Activated CD4-positive, alpha-beta memory T cell treated with anti-CD3 and anti-CD28 coated beads, Interleukin-2, amount 10 ng/mL, durations not matched to agents 7 days and 5 days (primary cell): Measurements from ENCODE around the gene SPATA31A3. TPM values are rescaled to one million over a fixed set of nuclear protein-coding genes. Genes with fewer than 3 reads are reported as not detected.
"Not testable (repeated sequence)": the region's sequence is repeated elsewhere in the genome, so short reads cannot be mapped to it uniquely, and the experiment has no call there.

Experiments used
- CTCF ChIA-PET: fragments of 350-600 bp; sonication (Branson Sonifier 250); formaldehyde crosslinking; loops from one replicate; lab custom pipeline; 2021; ENCODE audit warnings: antibody characterized with exemption, inconsistent platforms; lab: Charles Lee
- POLR2A ChIA-PET: fragments of 350-600 bp; sonication (Branson Sonifier 250); formaldehyde crosslinking; loops from one replicate; lab custom pipeline; 2021; ENCODE audit warnings: antibody characterized with exemption; lab: Charles Lee
- DNase-seq: peaks from one replicate; pipeline ENCODE4 v3.0.0-alpha.2; 2020
- H3K27ac Mint-ChIP-seq: one replicate; pipeline ENCODE4 v1.8.0; 2021; ENCODE audit warnings: mild to moderate bottlenecking, mixed read lengths
- H3K27me3 Mint-ChIP-seq: one replicate; pipeline ENCODE4 v1.8.0; 2021; ENCODE audit warnings: mixed read lengths
- H3K36me3 Mint-ChIP-seq: one replicate; pipeline ENCODE4 v1.8.0; 2021; ENCODE audit warnings: low read depth, mixed read lengths
- H3K4me1 Mint-ChIP-seq: one replicate; pipeline ENCODE4 v1.8.0; 2021; ENCODE audit warnings: mixed read lengths
- H3K4me3 Mint-ChIP-seq: one replicate; pipeline ENCODE4 v1.8.0; 2021; ENCODE audit warnings: mild to moderate bottlenecking, mixed read lengths
- H3K9me3 Mint-ChIP-seq: one replicate; pipeline ENCODE4 v1.8.0; 2021; ENCODE audit warnings: mixed read lengths
- total RNA-seq, 2 experiments: library from RNA; stranded (reverse); gene quantifications; one replicate each; pipeline ENCODE4 v1.2.3, GENCODE V29; 2021

Gene SPATA31A3
- not detected for total RNA-seq

DNA sequence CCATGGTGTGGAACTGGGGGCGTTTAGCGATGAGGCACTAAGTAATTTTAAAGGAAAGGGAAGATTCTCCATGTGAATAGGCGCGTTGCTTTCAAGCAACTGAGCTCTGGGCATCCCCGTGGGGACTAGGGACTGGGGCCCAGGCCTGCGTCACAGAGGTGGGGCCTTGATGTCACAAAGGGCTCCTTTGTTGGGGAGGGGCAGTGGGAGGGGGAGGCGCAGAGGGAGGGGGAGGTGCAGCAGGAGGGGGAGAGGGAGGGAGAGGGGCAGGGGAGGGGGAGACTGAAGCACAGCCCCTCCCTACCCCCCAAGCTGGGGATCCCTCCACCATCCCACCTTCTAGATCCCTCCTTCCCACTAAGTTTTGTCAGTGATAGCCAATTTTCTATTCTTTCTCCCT lies at the start of gene SPATA31A3:
Gene SPATA31A3, minus strand, starts transcription at position 101 of the 400 bp plus-strand sequence. Its CDS starts 29 bp downstream, at position 72.
- H3K9me3 Mint-ChIP-seq, H3K4me3 Mint-ChIP-seq, H3K27me3 Mint-ChIP-seq, POLR2A ChIA-PET, H3K4me1 Mint-ChIP-seq, CTCF ChIA-PET, H3K36me3 Mint-ChIP-seq, DNase-seq, H3K27ac Mint-ChIP-seq: not testable (repeated sequence)

DNA sequence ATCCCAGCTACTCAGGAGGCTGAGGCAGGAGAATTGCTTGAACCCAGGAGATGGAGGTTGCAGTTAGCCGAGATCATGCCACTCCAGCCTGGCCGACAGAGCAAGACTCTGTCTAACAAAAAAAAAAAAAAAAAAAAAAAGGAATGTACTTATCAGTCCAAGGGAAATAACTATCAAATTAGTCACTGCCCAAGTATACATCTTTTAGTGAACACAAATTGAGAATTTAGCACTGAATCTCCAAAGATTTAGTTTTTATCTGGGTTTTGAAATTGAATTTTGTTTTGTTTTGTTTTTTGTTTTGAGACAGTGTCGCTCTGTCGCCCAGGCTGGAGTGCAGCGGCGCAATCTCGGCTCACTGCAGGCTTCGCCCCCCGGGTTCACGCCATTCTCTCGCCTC lies 39.8 kb downstream of the SPATA31A3 start:
- CTCF ChIA-PET, DNase-seq, H3K4me1 Mint-ChIP-seq, POLR2A ChIA-PET, H3K9me3 Mint-ChIP-seq, H3K4me3 Mint-ChIP-seq, H3K27ac Mint-ChIP-seq, H3K27me3 Mint-ChIP-seq, H3K36me3 Mint-ChIP-seq: not testable (repeated sequence)

GRCh38 chr9:66942400-66943155 lies 49.8 kb downstream of the SPATA31A3 start:
- H3K4me1 Mint-ChIP-seq, H3K27ac Mint-ChIP-seq, H3K9me3 Mint-ChIP-seq, DNase-seq, POLR2A ChIA-PET, H3K4me3 Mint-ChIP-seq, CTCF ChIA-PET, H3K27me3 Mint-ChIP-seq, H3K36me3 Mint-ChIP-seq: not testable (repeated sequence)

DNA sequence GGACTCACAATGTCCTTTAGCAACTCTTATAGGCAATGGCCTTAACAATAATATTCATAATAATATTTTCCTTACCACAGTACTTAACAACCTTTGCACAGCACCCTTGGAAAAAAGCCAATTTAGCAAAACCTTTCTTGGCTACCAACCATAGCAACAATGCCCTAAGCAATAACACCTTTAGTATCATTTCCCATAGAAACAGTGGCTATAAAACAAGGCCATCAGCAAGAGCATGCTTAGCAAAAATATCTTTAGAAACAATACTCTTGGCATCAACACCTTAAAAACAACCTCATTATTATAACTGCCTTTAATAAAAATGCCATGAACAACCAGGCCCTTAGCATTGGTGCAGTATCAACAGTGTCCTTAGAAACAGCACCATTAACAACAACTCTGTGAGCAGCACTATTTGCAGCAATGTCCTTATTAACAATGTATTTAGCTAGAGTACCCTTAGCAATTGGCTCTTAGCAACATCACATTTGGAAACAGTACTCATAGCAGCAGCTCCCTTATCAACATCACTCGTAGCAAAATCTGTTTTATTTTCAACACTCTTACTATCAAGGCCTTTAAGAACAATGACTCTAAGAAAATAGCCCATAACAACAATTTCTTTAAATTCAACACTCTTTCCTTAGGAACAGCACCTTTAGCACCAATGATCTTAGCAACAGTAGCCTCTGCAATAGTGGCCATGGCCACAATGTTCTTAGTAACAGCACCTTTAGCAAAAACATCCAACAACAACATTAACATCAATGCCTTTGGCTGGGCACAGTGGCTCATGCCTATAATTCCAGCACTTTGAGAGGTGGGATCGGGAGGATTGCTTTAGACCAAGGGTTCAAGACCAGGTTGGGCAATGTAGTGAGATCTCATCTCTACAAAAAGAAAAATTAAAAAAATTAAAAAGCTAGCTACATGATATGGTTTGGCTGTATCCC lies 52.2 kb downstream of the SPATA31A3 start:
- H3K9me3 Mint-ChIP-seq, H3K4me1 Mint-ChIP-seq, H3K4me3 Mint-ChIP-seq, H3K36me3 Mint-ChIP-seq, CTCF ChIA-PET, H3K27ac Mint-ChIP-seq, H3K27me3 Mint-ChIP-seq, POLR2A ChIA-PET, DNase-seq: not testable (repeated sequence)

- DNase-seq, H3K36me3 Mint-ChIP-seq, H3K9me3 Mint-ChIP-seq, POLR2A ChIA-PET, H3K27me3 Mint-ChIP-seq, H3K4me1 Mint-ChIP-seq, H3K27ac Mint-ChIP-seq, H3K4me3 Mint-ChIP-seq, CTCF ChIA-PET: not testable (repeated sequence)
Observed at GRCh38 chr9:66938322-66938721, 54.0 kb downstream of the SPATA31A3 start.

DNA sequence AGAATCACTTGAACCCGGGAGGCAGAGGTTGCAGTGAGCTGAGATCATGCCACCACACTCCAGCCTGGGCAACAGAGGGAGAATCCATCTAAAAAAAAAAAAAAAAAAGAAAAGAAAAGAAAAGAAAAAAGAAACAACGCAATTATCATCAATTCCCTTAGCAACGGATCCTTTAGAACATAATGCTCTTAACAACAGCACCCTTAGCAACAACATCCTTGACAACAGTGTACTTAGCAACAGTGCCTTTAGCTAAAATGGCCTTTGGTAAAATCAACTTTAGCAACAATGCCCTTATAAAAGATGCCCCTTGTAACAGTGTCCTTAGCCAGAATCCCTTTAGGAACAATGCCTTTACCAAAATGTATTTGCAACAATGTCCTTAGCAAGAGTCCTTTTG lies 54.7 kb downstream of the SPATA31A3 start:
- H3K27ac Mint-ChIP-seq, H3K36me3 Mint-ChIP-seq, CTCF ChIA-PET, H3K4me1 Mint-ChIP-seq, H3K27me3 Mint-ChIP-seq, DNase-seq, H3K4me3 Mint-ChIP-seq, POLR2A ChIA-PET, H3K9me3 Mint-ChIP-seq: not testable (repeated sequence)

Other genes starting within 250 kb of the SPATA31A3 start
- gene ZNF658, start 91.8 kb downstream of the SPATA31A3 start, total RNA-seq = 1 to 10 TPM; 2.8 to 3.2 TPM